HG03196 (cell line): ENCODE results near the gene CHTF8.

Source experiments
- ATAC-seq: cut with Tn5 transposase; IDR thresholded peaks from one replicate; pipeline ENCODE4 v1.9.1; 2021; ENCODE audit not compliant: unreplicated experiment

Gene CHTF8

DNA sequence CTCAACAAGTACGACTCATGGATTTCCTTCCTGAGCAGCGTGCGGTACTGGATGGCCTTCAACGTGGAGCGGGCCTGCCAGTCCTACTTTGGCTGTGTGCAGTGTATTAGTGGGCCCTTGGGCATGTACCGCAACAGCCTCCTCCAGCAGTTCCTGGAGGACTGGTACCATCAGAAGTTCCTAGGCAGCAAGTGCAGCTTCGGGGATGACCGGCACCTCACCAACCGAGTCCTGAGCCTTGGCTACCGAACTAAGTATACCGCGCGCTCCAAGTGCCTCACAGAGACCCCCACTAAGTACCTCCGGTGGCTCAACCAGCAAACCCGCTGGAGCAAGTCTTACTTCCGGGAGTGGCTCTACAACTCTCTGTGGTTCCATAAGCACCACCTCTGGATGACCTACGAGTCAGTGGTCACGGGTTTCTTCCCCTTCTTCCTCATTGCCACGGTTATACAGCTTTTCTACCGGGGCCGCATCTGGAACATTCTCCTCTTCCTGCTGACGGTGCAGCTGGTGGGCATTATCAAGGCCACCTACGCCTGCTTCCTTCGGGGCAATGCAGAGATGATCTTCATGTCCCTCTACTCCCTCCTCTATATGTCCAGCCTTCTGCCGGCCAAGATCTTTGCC lies 17.9 kb downstream of the CHTF8 start:
- ATAC-seq, result no peak

DNA sequence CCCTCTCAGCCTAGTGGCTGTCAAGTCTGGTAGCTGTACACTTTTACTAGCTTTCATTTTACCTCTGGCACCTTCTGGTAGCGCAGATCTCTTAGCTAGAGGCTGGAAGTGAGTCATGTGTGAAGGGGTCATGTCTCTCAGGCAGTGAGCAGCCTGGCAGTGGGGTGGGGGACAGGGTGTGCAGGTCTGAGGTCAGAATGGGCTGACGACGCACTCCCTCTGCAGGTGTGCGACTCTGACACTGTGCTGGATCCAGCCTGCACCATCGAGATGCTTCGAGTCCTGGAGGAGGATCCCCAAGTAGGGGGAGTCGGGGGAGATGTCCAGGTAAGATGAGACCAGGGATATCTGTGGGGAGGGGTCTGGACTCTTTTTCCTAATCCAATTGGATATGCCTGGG lies 19.2 kb downstream of the CHTF8 start:
- ATAC-seq, result no peak

DNA sequence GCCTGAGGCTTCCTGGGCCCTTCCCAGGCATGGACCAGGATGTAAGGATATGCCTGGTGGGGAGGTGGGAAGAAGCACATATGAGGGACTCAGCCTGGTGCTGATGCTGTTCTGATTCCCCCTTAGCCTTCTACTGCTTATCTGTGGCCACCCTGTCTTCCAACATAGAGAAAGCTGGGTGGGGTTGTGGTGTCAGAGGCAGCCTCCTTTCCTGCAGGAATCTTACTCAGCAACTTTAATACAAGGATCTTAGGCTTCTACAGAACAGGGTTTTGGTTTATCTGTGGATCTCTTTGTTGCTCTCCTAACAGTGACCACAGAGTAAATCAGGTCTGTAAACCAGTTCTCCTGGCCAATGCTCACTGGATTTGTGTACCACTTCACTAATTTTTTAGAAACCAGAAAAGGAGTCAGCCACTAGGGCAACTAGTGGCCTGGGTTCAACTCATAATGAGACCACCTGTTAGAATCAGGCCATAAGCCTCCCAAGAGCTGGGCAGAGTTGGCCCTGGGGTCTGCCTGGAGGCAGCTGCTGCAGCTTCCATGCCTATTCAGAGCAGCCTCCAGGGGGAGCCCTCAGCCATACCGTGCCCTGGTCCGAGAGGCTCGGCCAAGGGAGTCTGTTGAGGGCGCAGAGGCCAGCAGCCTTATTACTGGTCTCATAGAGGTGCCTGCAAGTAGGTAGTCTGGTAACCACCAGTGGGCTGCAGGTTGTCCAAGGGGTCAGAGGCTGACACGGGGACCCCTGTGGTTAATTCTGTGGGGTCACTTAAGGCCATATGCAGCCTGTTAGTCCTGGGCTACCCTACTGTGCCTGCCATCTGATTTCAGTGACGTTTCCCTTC lies 19.9 kb downstream of the CHTF8 start:
- ATAC-seq, result no peak

DNA sequence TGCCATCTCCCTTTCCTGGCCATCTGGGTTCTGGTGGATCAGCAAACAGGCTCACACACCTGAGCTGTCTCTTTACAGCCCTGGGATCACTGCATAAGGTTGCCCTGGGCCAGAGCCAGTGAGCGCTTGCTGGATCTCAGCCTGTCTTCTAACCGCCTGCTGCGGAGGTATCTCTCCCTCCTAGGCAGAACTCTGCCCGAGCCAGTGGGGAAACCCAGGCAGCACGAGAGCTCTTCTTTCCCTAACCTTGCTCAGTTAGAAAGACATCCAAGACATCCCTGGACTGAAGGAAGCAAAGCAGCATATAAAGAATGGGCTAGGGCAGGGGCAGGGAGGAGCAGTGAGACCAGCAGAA lies 20.5 kb downstream of the CHTF8 start:
- no peak for ATAC-seq

DNA sequence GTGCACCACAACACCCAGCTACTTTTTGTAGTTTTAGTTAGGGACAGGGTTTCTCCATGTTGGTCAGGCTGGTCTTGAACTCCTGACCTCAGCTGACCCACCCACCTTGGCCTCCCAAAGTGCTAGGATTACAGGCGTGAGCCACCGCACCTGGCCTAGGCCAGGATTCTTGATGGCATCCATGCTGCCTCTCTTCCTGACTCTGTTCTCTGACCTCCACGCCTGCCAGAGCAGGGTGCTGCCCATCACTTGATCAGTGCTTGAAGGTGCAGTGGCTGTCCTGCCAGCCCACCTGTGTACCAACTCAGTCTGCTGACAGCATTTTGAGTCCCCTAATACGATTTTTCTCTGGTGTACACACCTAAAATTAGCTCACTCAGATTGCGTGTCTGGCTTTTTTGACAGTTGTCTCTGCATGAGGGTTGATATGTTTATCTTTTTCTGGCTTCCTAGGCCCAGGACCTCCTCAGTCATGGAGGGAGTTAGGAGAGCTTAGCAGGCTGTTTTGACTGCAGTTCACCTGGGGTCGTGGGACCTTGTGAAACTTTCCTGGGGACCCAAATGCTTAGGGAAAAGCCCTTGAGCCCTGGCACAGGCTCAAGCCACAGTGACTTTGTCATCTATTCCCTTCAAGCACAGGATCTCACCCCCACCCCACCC lies 21.0 kb downstream of the CHTF8 start:
- ATAC-seq, result no peak

DNA sequence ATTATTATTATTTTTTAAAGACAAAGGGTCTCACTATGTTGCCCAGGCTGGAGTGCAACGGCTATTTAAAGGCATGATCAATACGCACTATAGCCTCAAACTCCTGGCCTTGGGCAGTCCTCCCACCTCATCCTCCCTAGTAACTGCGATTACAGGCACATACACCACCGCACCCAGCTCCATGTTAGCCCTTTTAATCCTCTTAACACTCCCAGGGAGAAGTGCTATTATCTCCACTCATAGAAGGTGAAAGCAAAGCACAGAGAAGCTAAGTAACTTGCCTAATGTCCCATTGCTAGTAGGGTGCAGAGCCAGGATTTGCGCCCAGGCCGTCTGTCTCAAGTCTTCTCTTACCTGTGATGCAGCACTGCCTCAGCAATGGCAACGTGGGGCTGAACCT lies 22.0 kb downstream of the CHTF8 start:
- no peak for ATAC-seq

DNA sequence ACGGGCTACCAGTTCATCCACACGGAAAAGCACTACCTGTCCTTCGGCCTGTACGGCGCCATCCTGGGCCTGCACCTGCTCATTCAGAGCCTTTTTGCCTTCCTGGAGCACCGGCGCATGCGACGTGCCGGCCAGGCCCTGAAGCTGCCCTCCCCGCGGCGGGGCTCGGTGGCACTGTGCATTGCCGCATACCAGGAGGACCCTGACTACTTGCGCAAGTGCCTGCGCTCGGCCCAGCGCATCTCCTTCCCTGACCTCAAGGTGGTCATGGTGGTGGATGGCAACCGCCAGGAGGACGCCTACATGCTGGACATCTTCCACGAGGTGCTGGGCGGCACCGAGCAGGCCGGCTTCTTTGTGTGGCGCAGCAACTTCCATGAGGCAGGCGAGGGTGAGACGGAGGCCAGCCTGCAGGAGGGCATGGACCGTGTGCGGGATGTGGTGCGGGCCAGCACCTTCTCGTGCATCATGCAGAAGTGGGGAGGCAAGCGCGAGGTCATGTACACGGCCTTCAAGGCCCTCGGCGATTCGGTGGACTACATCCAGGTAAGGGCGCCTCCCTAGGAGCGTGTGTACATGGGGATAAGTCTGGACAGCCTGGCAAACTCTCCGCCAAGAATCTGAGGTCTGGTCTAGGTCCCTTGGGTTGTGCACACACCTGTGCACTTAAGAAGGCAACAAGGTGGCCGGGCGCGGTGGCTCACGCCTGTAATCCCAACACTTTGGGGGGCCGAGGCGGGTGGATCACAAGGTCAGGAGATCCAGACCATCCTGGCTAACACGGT lies 22.7 kb downstream of the CHTF8 start:
- ATAC-seq, result no peak

DNA sequence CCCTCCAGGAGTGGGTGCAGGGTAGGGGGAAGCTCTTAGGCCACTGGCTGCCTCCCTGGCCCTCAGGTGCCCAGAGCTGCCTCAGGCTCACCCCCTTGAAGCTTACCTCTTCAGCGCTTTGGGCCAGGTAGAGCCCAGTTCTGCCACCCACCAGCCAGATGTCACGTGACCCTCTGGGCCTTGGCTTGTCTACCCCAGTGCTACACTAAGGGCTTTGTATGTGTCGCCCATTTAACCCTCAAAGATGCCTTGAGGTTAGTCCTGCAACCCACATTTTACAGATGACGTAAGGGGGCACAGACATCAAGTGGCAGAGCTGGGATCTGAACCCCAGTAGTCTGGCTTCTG lies 23.5 kb downstream of the CHTF8 start:
- no peak for ATAC-seq

DNA sequence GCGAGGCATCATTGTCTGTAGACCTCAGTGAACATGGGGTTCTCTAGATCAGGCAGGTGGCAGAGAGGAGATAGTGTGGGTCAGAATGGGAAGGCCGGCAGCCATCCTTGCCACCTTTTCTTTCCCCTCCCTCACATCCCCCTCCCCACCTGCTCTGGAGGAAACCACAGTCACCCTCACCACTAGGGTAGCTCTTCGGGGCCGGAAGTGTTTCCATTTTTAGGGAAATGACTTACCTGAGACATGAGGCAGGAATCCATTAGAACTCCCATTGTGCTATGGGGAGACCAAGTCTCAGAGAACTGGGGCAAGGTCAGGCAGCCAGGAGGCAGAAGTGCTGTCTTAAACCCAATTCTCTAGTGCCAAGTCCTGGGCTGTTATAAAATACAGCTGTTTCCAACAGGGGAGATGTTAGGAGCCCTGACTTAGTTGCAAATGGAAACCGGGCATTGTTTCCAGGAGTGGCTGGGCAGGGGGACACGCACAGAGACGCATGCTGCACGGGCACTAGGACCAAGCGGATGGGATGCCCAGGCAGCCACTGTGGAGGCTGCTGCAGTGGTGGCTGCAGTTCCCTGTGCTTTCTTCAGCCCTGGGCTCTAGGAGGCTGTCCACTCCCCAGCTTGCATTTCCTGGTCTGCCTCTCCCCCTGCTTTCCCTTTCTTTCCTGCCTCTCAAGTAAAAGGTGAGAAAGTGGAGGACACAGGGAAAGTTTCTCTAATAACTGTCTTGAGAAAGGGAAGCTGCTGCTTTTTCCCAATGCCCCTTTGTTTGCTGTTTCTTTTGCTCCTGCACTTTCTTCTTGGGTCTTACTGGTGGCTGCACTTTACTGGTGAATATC lies 24.1 kb downstream of the CHTF8 start:
- no peak for ATAC-seq

DNA sequence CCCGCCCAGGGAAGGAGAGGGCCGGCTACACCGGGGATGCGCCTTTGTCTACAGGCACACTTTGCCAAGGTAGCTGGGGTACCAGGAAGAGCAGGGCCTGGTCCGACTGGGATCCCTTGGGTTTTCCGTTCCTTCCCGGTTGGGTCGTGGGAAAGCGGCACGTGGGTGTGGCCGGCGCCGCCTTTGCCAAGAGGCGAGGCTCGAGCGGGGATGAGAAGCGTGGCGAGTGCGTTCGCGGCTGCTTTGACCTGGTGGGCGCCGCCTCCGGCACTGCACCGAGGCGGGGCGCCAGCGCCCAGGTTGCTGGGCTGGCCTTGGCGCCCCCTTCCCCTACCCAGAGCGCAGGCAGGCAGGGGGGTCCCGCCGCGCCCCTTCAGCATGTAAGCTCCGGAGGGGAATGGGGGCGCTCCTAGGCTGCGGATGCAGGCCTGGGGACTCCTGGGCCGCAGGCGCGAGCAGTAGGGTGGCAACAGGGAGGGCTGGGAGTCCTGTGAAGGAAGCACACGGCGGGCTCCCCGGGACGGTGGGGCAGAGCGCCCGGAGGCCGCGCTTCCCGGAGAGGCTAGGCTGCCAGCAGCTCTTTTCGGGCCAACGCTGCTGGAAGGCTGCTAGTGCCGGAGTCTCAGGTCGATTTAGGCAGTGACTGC lies 24.9 kb downstream of the CHTF8 start:
- ATAC-seq, result no peak

DNA sequence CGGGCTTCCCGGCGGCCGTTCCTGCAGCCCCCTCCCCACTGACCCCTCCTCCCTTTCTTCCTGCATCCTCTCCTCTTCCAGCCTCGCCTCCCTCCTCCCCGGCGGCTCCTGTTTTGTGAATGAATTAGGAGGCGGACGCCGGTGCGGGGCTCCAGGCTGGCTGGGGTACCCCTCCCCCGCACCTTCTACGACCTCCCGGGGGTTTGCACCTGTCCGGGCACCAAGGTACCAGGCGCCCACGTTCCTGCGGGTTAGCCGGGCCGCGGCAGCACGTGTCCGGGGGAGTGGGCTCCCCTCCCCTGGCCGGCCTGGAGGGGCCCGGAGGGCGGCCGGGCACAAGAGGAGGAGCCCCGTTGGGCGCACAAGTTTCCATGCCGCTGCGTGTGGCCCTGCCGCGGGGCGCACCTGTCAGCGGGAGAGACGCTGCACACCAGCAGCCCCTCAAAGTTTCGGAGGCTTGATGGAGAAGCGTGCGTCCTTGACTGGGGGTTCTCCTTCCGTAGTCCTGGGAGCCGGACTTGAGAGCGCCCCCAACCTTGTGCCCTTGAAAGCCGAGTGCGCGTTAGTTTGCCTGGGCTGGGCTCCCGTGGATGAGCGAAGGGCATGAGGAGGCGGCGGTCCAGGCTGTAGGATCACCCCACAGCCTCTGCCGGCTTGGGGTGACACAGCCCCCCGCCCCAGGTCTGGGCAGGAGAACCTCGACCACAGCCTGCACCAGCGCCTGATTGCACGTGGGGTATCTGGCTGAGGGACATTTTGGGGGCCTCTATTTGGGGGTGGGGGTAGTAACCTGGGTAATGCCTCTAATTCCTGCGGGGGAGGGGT lies 25.7 kb downstream of the CHTF8 start:
- no peak for ATAC-seq

DNA sequence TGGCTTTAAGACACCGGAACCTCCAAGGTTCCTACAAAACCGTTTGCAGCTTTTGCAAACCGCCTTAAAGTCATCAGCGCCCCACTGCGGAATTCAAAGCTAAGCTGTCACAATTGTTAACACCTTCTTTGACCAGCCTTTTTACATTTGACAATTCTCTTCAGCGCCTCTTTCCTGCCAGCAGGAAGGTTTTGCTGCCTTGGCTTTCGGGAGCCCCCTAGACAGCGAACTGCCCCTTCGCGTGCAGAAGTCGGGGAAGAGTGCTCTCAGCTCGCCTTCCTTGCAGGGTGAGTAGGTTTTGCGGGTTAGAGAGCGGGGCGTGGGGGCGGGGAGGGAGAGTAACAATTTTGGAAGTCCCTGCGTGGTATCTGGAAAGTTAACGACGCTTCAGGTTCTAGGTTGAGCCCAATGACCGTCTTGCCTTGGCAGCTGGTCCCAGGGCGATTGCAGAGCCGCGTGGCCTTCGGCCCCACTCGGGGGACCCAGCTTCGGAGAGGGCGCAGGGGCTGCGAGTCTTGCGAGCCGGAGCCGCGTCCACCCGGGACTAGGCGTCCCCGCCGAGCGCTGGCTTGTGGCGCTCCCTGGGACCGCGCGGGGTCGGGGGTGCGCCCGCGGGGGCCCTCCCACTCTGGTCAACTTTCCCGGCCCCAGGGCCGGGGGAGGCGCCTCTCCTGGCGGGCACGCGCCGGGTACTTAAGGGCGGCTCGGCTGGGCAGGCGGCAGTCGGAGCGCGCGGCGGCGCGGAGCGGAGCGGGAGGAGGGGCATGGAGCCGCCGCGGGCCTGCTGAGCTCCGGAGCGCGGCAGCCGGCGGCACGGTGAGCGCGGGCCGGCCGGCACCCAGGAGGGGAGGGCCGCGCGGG lies 26.7 kb downstream of the CHTF8 start, which contains the start of gene HAS3:
Gene HAS3, plus strand, starts transcription at position 153 of the 861 bp plus-strand sequence. CDS start 3,743 bp downstream, outside the sequence.
- no peak for ATAC-seq

DNA sequence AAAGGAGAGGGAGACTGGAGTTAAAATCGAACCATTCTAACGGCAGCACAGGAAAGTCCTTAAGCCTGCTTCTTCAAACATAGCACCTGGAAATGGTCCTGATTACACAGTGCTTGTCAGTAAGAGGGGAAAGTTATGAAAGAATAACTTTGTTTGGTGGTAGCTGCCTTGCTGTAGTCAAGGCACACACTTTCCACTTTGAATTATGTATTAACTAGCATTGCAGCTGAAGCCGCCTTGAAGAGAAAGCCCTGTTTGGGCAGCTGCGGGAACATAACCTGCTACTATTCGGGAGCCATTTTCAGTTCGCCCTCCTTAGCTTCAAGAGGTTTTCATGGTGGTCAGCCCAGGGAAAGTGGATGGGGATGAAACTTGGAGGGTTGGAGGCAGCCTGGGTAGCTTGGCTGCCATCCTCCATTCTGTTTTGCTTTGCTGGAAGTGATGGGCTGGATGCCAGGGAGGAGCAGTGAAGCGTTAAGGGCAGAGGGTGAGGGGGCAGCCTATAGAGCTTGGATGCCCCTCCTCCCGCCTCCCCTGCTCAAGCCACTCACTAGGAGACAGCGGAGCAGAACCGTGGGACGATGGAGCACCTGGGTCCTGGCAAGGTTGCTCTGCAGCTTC lies 32.2 kb downstream of the CHTF8 start:
- ATAC-seq, result no peak

DNA sequence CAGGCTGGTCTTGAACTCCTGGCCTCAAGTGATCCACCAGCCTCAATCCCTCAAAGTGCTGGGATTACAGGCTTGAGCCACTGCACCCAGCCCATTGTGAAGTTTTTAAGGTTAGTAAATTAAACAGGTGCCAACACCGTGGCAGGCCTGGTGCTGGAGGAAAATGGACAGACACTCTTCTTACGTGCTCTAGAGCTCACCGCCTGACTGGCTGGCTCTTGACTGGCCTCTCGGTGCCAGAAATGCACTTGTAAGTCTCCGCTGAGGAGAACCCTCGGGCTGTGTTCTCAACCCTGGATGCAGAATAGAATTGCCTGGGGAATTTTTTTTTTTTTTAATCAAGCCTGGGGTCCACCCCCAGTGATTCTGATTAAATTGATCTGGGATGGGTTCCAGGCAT lies 37.2 kb downstream of the CHTF8 start:
- ATAC-seq, result no peak

DNA sequence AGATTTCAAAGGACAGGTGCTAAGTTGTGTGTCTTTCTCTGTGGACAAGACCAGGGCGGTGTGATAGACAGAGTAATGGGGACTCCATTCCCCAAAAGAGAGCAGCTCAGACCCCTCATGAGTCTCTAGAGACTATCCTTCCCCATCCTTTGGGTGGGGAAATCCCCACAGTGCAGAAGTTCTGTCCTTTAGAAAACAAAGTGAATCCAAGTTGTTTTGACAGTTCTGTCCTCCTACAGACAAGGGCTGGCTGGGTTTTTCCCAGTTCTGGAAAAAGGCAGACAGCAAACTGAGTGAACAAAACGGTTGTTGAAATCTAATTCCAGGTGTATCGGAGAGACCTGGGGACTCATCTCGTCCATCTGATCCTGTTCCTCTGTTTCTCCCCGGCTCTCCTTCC lies 37.9 kb downstream of the CHTF8 start:
- no peak for ATAC-seq

DNA sequence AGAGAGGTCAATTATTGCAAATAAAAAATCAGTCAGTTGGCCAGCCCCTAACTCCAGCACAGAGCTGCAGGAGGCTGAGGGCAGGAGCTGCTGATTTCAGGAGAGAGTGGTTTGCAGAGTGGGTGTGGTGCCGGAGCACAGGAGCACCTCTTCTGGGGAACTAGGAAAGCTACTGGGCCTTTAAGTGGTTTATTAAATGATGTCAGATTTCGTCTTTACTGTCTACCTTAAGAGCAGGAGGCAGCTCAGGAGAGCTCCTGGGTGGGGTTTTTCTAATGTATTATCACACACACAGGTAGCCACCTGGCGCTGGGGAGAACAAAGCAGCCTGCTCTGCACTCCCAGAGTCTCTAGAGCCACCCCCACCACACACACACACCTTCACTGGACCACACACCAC lies 38.4 kb downstream of the CHTF8 start:
- no peak for ATAC-seq

DNA sequence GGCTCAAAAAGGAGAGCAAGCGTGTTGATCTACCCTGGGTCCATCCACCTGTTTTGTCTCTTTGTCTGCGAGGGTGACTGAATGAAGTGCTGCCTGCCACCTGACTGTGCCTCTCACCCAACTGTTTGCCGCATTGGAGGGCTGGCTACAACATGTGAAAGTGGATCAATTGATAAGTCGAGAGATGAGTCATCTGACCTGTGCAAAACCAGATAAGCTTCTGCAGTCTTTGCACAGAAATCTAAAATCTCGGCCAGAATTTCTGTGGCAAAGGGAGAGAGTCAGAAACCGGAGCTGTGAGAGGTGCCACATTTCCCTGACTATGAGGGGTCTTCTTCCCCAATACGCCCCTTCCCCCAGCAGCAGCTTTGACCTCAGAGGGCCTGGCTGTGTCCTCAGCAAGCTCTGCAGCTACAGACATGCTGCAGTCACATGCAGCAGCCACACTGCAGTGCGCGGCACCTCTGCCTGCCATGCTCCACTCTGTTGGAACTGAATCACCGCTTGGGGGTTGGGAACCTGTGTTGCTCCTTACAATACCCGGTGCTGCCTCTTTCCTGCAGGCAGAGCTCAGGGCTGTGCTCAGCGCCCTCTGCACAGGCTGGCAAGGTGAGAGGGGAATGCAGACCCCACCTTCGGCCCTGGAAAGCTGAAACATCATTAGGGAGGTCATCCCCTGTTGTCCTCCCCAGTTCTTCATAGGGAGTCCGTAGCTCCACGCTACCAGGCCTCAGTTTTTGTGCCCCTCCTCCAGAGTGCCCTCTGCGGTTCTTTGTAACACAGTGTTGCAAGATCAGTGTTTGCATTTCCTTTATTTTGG lies 43.1 kb downstream of the CHTF8 start:
- ATAC-seq, result no peak
